Tibial nerve (tissue), 4 donors: ENCODE measurements around the gene FNIP2. TPM values are rescaled to one million over a fixed set of nuclear protein-coding genes. Genes with fewer than 3 reads are reported as not detected.

ENCODE experiments used
- DNase-seq, 2 donors: peaks; one replicate each; pipeline ENCODE4 v3.0.0-alpha.2; 2019; ENCODE audit warnings: low spot score in 2 of 2
- H3K27ac ChIP-seq, 4 donors: fragments of 200-600 bp; sonication (generic) in 3 of 4; one replicate each; pipeline ENCODE4 v1.5.1; 2017 to 2019; ENCODE audit warnings: mild to moderate bottlenecking in 1 of 4
- H3K27me3 ChIP-seq, 2 donors: fragments of 200-600 bp; sonication (generic) in 1 of 2; one replicate each; pipeline versions ENCODE4 v1.5.1 to v1.6.0; 2017 to 2019
- H3K36me3 ChIP-seq, 3 donors: fragments of 200-600 bp; sonication (generic); one replicate each; pipeline ENCODE4 v1.5.1; 2018 to 2019
- H3K4me1 ChIP-seq, 4 donors: fragments of 200-600 bp; sonication (generic) in 3 of 4; one replicate each; pipeline ENCODE4 v1.5.1; 2017 to 2019
- H3K4me3 ChIP-seq, 4 donors: fragments of 200-600 bp; sonication (generic) in 3 of 4; one replicate each; pipeline ENCODE4 v1.5.1; 2017 to 2019; ENCODE audit warnings: mild to moderate bottlenecking in 1 of 4, moderate library complexity in 1 of 4
- H3K9me3 ChIP-seq, 4 donors: fragments of 200-600 bp; sonication (generic) in 3 of 4; one replicate each; pipeline ENCODE4 v1.5.1; 2017 to 2019
- EP300 ChIP-seq, 2 donors: sonication (generic); formaldehyde crosslinking; IDR thresholded peaks; one replicate each; pipeline ENCODE4 v1.6.1; 2017; ENCODE audit warnings: antibody characterized with exemption in 2 of 2, mild to moderate bottlenecking in 1 of 2
- POLR2A ChIP-seq, 2 donors: fragments of 450-650 bp; IDR thresholded peaks; one replicate each; pipeline ENCODE4 v1.6.1; 2017; ENCODE audit warnings: antibody characterized with exemption in 2 of 2, mild to moderate bottlenecking in 2 of 2, moderate library complexity in 2 of 2
- WGBS, 2 donors: methylation state at CpG; one replicate each; pipeline ENCODE4 v1.1.5; 2018; 5-methylcytosine and 5-hydroxymethylcytosine counted together
- total RNA-seq, 4 donors: library from RNA; depleted of rRNA; stranded (reverse); fragments of >200 nt; gene quantifications; one replicate each; pipeline ENCODE4 v1.1.0, GENCODE V29; 2016
- TF ChIP-seq, protein P1 (sequence below), 5 experiments: fragments of 200-600 bp in 3 of 5; fragments of 450-650 bp in 2 of 5; sonication (generic) in 3 of 5; IDR thresholded peaks; one replicate each; pipeline ENCODE4 v1.5.1; 2016 to 2019; ENCODE audit warnings: antibody characterized with exemption in 5 of 5, mild to moderate bottlenecking in 3 of 5, moderate library complexity in 2 of 5

Gene FNIP2
- total RNA-seq, 4 donors from 2014 or later: 61.5 to 74.3 (median 69.3) TPM

DNA sequence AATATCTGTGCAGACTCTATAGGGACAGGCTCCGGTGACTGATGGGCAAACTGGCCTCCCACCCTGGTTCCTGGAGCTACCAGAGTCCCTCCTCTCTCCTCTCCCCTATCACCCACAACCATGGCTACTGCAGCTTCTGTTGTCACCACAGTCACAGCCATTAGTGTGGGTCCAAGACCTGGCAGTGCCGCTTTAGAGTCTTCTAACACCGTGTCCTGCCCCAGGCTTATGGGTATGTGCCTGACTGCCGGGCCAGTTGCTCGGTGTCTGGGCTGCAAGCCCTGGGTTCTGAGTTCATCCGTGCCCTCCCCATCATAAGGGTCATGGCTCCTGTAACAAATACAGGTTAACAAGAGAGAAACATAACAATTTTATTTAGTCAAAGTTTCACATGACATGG is 85.4 kb downstream of the FNIP2 start:
- TF ChIP-seq EP300 (IDR thresholded peaks at IDR 0.05): no peak
- TF ChIP-seq, protein P1, sequence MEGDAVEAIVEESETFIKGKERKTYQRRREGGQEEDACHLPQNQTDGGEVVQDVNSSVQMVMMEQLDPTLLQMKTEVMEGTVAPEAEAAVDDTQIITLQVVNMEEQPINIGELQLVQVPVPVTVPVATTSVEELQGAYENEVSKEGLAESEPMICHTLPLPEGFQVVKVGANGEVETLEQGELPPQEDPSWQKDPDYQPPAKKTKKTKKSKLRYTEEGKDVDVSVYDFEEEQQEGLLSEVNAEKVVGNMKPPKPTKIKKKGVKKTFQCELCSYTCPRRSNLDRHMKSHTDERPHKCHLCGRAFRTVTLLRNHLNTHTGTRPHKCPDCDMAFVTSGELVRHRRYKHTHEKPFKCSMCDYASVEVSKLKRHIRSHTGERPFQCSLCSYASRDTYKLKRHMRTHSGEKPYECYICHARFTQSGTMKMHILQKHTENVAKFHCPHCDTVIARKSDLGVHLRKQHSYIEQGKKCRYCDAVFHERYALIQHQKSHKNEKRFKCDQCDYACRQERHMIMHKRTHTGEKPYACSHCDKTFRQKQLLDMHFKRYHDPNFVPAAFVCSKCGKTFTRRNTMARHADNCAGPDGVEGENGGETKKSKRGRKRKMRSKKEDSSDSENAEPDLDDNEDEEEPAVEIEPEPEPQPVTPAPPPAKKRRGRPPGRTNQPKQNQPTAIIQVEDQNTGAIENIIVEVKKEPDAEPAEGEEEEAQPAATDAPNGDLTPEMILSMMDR (IDR thresholded peaks at IDR 0.05): no peak
- TF ChIP-seq POLR2A (IDR thresholded peaks at IDR 0.05): no peak
- no peaks in the 10 kb centered on the region for H3K9me3 ChIP-seq
- no peak overlapping the region for H3K4me3 ChIP-seq
- DNase-seq: no peak
- peaks cover 0 to 28% (median 0%) of the 10 kb centered on the region in 3 donors for H3K36me3 ChIP-seq
- no peak overlapping the region for H3K27ac ChIP-seq
- H3K27me3 ChIP-seq: no peaks in the 10 kb centered on the region
- H3K4me1 ChIP-seq: peaks cover 0 to 21% (median 2%) of the 10 kb centered on the region in 4 donors
- 97% methylated on average over 6 of the region's 6 CpGs for WGBS, 2 donors

GRCh38 chr4:158856852-158857251 is 88.0 kb downstream of the FNIP2 start:
- Histone ChIP-seq H3K4me1 (peaks cover 0 to 7% (median 2%) of the 10 kb centered on the region in 4 donors), H3K27ac (no peak overlapping the region), H3K27me3 (no peaks in the 10 kb centered on the region), H3K4me3 (no peak overlapping the region), H3K36me3 (peaks cover 0 to 52% (median 0%) of the 10 kb centered on the region in 3 donors), H3K9me3 (no peaks in the 10 kb centered on the region)
- TF ChIP-seq POLR2A (IDR thresholded peaks at IDR 0.05): no peak
- TF ChIP-seq, protein P1 (IDR thresholded peaks at IDR 0.05): peak; percentile 38 to 69 (median 51)
- DNase-seq: no peak
- 77 to 85% methylated on average over 2 of the region's 2 CpGs for WGBS, 2 donors

- Histone ChIP-seq H3K27me3 (no peaks in the 10 kb centered on the region), H3K27ac (no peak overlapping the region), H3K36me3 (peaks cover 0 to 56% (median 0%) of the 10 kb centered on the region in 3 donors), H3K9me3 (no peaks in the 10 kb centered on the region), H3K4me3 (no peak overlapping the region), H3K4me1 (peaks cover 0 to 7% (median 2%) of the 10 kb centered on the region in 4 donors)
- no peak for DNase-seq
- TF ChIP-seq, protein P1 (IDR thresholded peaks at IDR 0.05): no peak
- no peak for TF ChIP-seq POLR2A (IDR thresholded peaks at IDR 0.05)
- TF ChIP-seq EP300 (IDR thresholded peaks at IDR 0.05): no peak
- 89 to 91% methylated on average over 1 of the region's 1 CpG for whole genome bisulfite sequencing, 2 donors
Measured at GRCh38 chr4:158857951-158858350, 89.1 kb downstream of the FNIP2 start.

DNA sequence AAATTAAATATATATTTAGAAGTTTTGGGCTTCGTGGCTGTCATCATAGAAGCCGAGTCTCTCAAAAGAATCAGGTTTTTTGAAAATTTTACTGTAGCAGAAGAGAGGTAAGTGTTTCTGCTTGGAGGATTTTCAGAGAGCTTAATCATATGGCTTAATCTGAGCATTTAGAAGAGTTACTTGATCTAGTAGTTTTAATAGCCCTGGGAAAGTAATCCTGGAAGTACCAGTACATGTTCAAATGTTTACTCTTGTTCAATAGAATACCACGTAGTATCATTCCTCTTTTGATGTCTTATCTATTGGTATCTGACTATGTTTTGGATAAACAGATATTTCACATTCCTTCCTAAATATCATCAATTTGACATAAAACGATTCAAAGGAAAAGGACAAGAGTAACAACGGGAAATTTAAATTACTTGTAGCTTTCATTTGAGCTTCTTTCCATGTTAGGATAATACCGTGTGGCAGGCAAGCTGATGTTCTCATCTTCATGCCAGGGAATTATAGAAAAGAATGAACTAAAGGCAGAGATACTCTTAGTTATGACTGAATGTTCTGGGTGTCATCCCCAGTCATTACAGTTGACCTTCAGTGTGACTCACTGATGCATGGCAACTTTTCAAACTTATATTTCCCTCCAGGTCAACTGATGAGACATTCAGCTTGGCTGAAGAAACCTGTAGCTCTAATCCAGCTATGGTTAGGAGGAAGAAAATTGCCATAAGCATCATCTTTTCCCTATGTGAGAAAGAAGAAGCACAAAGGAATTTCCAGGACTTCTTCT is 89.8 kb downstream of the FNIP2 start:
- H3K4me1 ChIP-seq: peaks cover 0 to 7% (median 2%) of the 10 kb centered on the region in 4 donors
- no peak overlapping the region for H3K4me3 ChIP-seq
- no peak for TF ChIP-seq POLR2A (IDR thresholded peaks at IDR 0.05)
- TF ChIP-seq EP300 (IDR thresholded peaks at IDR 0.05): no peak
- TF ChIP-seq, protein P1 (IDR thresholded peaks at IDR 0.05): no peak
- H3K27ac ChIP-seq: no peak overlapping the region
- H3K36me3 ChIP-seq: peaks cover 0 to 60% (median 0%) of the 10 kb centered on the region in 3 donors
- H3K27me3 ChIP-seq: no peaks in the 10 kb centered on the region
- 84 to 85% methylated on average over 6 of the region's 6 CpGs for WGBS, 2 donors
- H3K9me3 ChIP-seq: no peaks in the 10 kb centered on the region
- no peak for DNase-seq

DNA sequence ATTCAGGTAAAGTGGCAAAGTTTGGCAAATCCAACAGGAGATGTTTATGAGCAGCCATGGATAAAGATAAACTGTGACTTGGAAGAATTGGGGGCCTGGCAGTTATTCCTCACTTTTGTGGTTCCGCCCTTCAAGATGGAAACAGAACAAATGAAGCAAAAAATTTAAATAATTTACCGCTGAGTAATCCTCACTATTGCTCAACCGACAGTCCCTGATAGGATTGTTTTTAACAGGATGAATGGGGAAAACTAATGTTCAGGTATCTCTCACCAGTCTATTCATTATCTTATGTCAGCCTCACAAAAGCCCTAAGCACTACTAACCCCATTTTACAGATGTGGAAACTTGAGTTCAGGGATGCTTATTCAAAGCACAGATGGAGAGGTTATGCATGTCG is 90.8 kb downstream of the FNIP2 start:
- Histone ChIP-seq H3K4me1 (peaks cover 0 to 7% (median 2%) of the 10 kb centered on the region in 4 donors), H3K4me3 (no peak overlapping the region), H3K9me3 (no peaks in the 10 kb centered on the region), H3K27me3 (no peaks in the 10 kb centered on the region), H3K27ac (no peak overlapping the region), H3K36me3 (peaks cover 0 to 61% (median 0%) of the 10 kb centered on the region in 3 donors)
- no peak for DNase-seq
- TF ChIP-seq POLR2A (IDR thresholded peaks at IDR 0.05): no peak
- TF ChIP-seq, protein P1 (IDR thresholded peaks at IDR 0.05): no peak
- no peak for TF ChIP-seq EP300 (IDR thresholded peaks at IDR 0.05)
- 96 to 98% methylated on average over 4 of the region's 4 CpGs for WGBS, 2 donors
